Astrocyte (in vitro differentiated cells and primary cell): ENCODE measurements around the gene TET2.

ENCODE experiments used
- CTCF ChIP-seq: IDR thresholded peaks from 2 replicates; pipeline ENCODE4 v1.5.1; 2011; ENCODE audit warnings: low read depth, mild to moderate bottlenecking, inconsistent platforms, low read length, moderate library complexity; ENCODE audit not compliant: insufficient read depth
- EZH2 ChIP-seq: IDR thresholded peaks from 2 replicates; pipeline ENCODE4 v1.6.1; 2012; ENCODE audit warnings: mild to moderate bottlenecking, low read length, inconsistent platforms; ENCODE audit not compliant: insufficient read depth

GRCh38 chr4:105127170-105127445 is 19.6 kb upstream of the TET2 start:
- TF ChIP-seq CTCF: no peak
- TF ChIP-seq EZH2: no peak
